ENCODE results near the gene ZNF451. TPM values are rescaled to one million over a fixed set of nuclear protein-coding genes. Genes with fewer than 3 reads are reported as not detected.

ZNF451 gene
- total and polyA plus RNA-seq, 3 donors from 2014 or later: 68.1 to 106 (median 70.1) TPM

GRCh38 chr6:57108691-57109090 is 18.7 kb downstream of the ZNF451 start:
- Histone ChIP-seq H3K4me3 (no peak overlapping the region), H3K27me3 (no peaks in the 10 kb centered on the region), H3K27ac (no peak overlapping the region), H3K36me3 (ENCODE audit: low read depth, missing control alignments) (no peaks in the 10 kb centered on the region), H3K9me3 (no peaks in the 10 kb centered on the region), H3K4me1 (no peaks in the 10 kb centered on the region)
- TF ChIP-seq, protein P1, sequence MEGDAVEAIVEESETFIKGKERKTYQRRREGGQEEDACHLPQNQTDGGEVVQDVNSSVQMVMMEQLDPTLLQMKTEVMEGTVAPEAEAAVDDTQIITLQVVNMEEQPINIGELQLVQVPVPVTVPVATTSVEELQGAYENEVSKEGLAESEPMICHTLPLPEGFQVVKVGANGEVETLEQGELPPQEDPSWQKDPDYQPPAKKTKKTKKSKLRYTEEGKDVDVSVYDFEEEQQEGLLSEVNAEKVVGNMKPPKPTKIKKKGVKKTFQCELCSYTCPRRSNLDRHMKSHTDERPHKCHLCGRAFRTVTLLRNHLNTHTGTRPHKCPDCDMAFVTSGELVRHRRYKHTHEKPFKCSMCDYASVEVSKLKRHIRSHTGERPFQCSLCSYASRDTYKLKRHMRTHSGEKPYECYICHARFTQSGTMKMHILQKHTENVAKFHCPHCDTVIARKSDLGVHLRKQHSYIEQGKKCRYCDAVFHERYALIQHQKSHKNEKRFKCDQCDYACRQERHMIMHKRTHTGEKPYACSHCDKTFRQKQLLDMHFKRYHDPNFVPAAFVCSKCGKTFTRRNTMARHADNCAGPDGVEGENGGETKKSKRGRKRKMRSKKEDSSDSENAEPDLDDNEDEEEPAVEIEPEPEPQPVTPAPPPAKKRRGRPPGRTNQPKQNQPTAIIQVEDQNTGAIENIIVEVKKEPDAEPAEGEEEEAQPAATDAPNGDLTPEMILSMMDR (IDR thresholded peaks at IDR 0.05): no peak
- TF ChIP-seq POLR2A (IDR thresholded peaks at IDR 0.05): no peak
- DNase-seq: no peak
- 50 to 79% methylated on average over 1 of the region's 1 CpG for WGBS, 2 donors
- intact Hi-C loops (cut with DNase I; ENCODE audit: low total_unique reads): no loop called here

GRCh38 chr6:57109880-57110279 is 19.9 kb downstream of the ZNF451 start:
- TF ChIP-seq POLR2A (IDR thresholded peaks at IDR 0.05): no peak
- no peak for DNase-seq
- Histone ChIP-seq H3K4me3 (no peak overlapping the region), H3K36me3 (ENCODE audit: low read depth, missing control alignments) (no peaks in the 10 kb centered on the region), H3K4me1 (no peaks in the 10 kb centered on the region), H3K27me3 (no peaks in the 10 kb centered on the region), H3K9me3 (no peaks in the 10 kb centered on the region), H3K27ac (no peak overlapping the region)
- intact Hi-C loops (cut with DNase I; ENCODE audit: low total_unique reads): no loop called here

- Histone ChIP-seq H3K4me1 (peaks cover 4% of the 10 kb centered on the region), H3K9me3 (no peaks in the 10 kb centered on the region), H3K27me3 (no peaks in the 10 kb centered on the region), H3K4me3 (no peak overlapping the region), H3K27ac (no peak overlapping the region), H3K36me3 (ENCODE audit: low read depth, missing control alignments) (no peaks in the 10 kb centered on the region)
- intact Hi-C loops (cut with DNase I; ENCODE audit: low total_unique reads): no loop called here
- DNase-seq: no peak
- 92 to 94% methylated on average over 6 of the region's 6 CpGs for WGBS, 2 donors
- TF ChIP-seq, protein P1 (IDR thresholded peaks at IDR 0.05): no peak
- no peak for TF ChIP-seq POLR2A (IDR thresholded peaks at IDR 0.05)
Measured at GRCh38 chr6:57113105-57113504, 23.1 kb downstream of the ZNF451 start.

DNA sequence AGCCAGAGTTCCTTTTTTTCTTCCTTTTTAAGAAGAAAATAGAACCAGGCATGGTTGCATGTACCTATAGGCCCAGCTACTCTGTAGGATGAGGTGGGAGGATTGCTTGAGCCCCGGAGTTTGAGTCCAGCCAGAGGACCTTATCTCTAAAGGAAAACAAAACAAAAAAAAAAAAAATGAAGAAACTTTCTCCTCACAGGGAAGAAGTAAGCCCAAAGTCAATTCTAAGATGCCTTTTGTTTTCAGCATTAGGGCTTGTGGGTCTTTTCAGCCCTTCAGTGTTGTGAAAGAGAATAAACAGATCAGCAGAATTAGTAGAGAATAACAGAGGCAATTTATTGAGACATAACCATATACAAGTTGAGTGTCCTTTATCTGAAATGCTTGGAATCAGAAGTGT is 26.8 kb downstream of the ZNF451 start:
- H3K36me3 ChIP-seq (ENCODE audit: low read depth, missing control alignments): no peaks in the 10 kb centered on the region
- WGBS, 2 donors: 15 to 35% methylated on average over 1 of the region's 1 CpG
- intact Hi-C loops (cut with DNase I; ENCODE audit: low total_unique reads): no loop called here
- H3K4me1 ChIP-seq: peaks cover 4% of the 10 kb centered on the region
- no peak overlapping the region for H3K27ac ChIP-seq
- H3K27me3 ChIP-seq: no peaks in the 10 kb centered on the region
- DNase-seq: no peak
- H3K4me3 ChIP-seq: no peak overlapping the region
- TF ChIP-seq, protein P1 (IDR thresholded peaks at IDR 0.05): no peak
- TF ChIP-seq POLR2A (IDR thresholded peaks at IDR 0.05): no peak
- no peaks in the 10 kb centered on the region for H3K9me3 ChIP-seq

GRCh38 chr6:57117796-57118195 is 27.8 kb downstream of the ZNF451 start:
- intact Hi-C loops (cut with DNase I; ENCODE audit: low total_unique reads): no loop called here
- no peak overlapping the region for H3K4me3 ChIP-seq
- no peaks in the 10 kb centered on the region for H3K9me3 ChIP-seq
- no peaks in the 10 kb centered on the region for H3K27me3 ChIP-seq
- no peaks in the 10 kb centered on the region for H3K36me3 ChIP-seq (ENCODE audit: low read depth, missing control alignments)
- no peak for DNase-seq
- H3K4me1 ChIP-seq: peaks cover 4% of the 10 kb centered on the region
- 73 to 96% methylated on average over 2 of the region's 2 CpGs for WGBS, 2 donors
- H3K27ac ChIP-seq: no peak overlapping the region
- TF ChIP-seq POLR2A (IDR thresholded peaks at IDR 0.05): no peak
- TF ChIP-seq, protein P1 (IDR thresholded peaks at IDR 0.05): no peak
